ENCODE measurements around the gene FOSL1.
"Not testable (repeated sequence)": the region's sequence is repeated elsewhere in the genome, so short reads cannot be mapped to it uniquely, and the experiment has no call there.

FOSL1 gene

GRCh38 chr11:65896034-65896999 is 3.9 kb downstream of the FOSL1 start:
- DNase-seq (ENCODE audit: low spot score) = no peak

DNA sequence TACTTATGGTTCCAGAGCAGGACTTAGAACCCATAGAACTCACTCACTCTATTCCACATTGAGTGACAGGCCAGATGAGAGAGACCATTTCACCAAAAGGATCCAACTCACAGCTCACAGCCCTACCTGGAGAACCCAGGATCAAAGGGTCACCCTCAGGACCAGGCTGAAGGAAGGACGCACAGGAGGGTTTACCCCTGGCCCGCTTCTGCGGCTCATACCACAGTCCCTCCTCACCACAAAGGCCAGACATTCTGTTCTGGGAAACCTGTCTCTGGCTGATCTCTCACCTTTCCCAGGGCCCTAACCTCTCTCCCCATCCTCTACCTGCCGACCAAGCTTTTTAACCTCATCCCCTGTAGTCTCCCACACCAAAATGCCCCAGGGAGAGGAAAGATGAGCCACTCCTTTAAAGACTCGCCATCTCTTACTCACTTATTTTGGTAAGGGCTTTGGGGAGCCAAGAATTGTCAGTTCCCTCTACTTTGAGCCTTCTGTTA is 4.7 kb downstream of the FOSL1 start:
- DNase-seq (ENCODE audit: low spot score) = no peak

DNA sequence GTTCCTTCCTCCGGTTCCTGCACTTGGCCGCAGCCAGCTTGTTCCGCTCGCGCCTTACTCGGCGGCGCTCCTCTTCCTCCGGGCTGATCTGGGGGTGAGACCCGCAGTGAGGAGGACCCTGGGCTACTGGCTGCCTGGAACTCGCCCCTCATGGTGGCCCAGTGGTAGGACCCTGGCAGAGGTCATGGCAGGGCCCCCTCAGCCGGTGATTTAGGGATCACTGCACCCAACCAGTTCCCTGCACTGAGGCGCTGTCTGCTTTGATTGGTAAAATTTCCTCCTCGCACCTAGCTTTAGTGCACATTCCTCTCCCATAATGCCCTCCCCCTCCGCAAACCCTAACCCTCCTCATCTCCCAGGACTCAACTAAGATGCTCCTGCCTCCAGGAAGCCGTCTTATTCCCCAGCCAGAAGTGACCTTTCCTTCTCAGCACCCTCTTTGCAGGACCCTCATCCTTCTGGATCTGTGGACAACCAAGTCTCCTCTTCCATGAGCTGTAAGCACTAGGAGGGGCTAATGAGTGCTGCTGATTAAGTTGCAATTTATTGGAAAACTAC is 6.1 kb downstream of the FOSL1 start:
- DNase-seq (ENCODE audit: low spot score) = no peak

GRCh38 chr11:65892661-65893317 is 7.4 kb downstream of the FOSL1 start:
- DNase-seq (ENCODE audit: low spot score) = no peak

DNA sequence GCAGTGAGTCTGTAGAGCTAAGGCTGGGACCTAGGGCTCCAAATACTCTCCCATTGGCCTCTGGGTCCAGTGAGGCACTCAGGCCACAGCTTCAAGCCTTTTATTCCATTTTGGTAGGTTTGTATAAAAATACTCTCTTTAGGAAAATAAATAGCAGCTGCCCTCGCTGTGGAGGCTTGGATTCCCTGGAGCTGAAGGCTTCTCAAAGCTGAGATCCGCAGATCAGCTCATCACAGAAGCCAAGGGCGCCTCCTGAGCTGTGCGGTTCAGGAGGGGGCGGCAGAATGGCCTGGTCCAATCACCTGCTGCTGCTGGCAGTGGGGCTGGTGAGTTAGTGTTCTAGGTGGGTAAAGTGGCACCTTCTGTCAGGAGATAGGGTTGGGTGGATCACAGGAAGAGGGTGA is 8.0 kb downstream of the FOSL1 start:
- DNase-seq (ENCODE audit: low spot score) = not testable (repeated sequence)

- DNase-seq (ENCODE audit: low spot score) = no peak
These were observed 8.7 kb downstream of the FOSL1 start for GRCh38 chr11:65891219-65892136.

DNA sequence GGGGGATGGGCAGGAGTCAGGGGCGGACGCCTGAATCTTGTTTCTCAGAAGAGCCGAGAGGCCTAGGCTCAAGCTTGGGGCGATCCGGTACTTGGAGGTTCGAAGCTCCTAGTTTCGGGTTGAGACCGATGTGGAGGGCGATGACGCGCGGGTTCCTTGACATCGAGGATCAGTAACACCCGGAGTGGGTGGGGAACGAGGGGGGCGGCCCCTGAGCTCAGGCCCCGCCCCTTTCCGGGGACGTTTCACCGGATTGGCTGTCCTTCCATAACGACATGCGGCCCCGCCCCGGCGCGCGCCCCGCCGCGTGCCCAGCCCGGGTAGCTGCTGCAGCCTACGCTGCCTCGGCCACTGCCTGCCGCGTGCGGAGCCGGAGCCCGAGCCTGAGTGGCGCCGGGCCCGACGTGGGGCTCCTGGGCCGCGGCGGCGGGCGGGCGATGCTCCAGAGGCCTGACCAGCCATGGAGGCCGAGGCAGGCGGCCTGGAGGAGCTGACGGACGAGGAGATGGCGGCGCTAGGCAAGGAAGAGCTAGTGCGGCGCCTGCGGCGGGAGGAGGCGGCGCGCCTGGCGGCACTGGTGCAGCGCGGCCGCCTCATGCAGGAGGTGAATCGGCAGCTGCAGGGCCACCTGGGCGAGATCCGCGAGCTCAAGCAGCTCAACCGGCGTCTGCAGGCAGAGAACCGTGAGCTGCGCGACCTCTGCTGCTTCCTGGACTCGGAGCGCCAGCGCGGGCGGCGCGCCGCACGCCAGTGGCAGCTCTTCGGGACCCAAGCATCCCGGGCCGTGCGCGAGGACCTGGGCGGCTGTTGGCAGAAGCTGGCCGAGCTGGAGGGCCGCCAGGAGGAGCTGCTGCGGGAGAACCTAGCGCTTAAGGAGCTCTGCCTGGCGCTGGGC is 9.6 kb downstream of the FOSL1 start, which contains the start of gene CCDC85B:
Gene CCDC85B, plus strand, starts transcription at position 350 of the 895 bp plus-strand sequence. Its CDS starts 111 bp downstream, at position 461.
- DNase-seq (ENCODE audit: low spot score) = peak; percentile 97

- peak; percentile 98 for DNase-seq (ENCODE audit: low spot score)
These were observed 11.9 kb downstream of the FOSL1 start, which contains the start of gene FIBP for GRCh38 chr11:65888163-65888814. FIBP (minus strand) TSS chr11:65888471; CDS start chr11:65888418, 53 bp downstream.

- DNase-seq (ENCODE audit: low spot score) = no peak
These were observed 12.4 kb downstream of the FOSL1 start for GRCh38 chr11:65887723-65888162.

DNA sequence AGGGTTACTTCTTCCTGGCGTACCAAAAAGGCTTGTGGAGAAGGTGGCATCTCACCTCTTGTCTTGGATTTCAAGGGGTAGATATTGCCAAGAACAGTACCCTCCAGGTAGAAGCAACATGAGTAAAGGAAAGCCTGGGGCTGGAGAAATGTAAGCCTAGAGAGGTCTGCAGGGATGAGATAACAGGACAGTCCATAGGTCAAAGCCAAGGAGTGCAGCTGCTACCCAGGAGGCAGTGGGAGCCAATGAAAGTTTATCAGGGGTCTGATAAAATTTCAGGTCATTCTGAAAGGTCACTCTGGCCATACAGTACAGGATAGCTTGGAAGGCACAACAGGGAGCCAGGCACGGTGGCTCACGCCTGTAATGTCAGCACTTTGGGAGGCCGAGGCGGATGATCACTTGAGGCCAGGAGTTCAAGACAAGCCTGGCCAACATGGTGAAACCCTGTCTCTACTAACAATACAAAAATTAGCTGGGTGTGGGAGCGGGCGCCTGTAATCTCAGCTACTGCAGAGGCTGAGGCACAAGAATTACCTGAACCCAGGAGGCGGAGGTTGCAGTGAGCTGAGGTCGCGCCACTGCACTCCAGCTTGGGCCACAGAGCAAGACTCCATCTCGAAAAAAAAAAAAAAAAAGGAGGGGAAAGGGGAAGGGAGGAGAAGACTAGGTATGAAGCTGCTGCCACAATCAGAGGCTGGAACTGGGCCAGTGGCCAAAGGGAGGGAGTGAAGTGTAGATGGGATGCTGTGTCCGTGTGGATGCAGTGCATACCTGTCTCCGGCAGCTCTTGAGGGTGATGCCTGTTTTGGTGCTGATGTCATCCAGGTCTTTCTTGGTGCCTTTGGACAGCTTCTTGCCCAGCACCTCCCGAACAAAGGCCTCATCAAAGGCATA is 13.1 kb downstream of the FOSL1 start:
- no peak for DNase-seq (ENCODE audit: low spot score)

- no peak for DNase-seq (ENCODE audit: low spot score)
These were observed 14.2 kb downstream of the FOSL1 start for GRCh38 chr11:65885808-65886536.

GRCh38 chr11:65885231-65885630 is 15.0 kb downstream of the FOSL1 start:
- no peak for DNase-seq (ENCODE audit: low spot score)

GRCh38 chr11:65884716-65885092 is 15.5 kb downstream of the FOSL1 start:
- peak; percentile 78 for DNase-seq (ENCODE audit: low spot score)

DNA sequence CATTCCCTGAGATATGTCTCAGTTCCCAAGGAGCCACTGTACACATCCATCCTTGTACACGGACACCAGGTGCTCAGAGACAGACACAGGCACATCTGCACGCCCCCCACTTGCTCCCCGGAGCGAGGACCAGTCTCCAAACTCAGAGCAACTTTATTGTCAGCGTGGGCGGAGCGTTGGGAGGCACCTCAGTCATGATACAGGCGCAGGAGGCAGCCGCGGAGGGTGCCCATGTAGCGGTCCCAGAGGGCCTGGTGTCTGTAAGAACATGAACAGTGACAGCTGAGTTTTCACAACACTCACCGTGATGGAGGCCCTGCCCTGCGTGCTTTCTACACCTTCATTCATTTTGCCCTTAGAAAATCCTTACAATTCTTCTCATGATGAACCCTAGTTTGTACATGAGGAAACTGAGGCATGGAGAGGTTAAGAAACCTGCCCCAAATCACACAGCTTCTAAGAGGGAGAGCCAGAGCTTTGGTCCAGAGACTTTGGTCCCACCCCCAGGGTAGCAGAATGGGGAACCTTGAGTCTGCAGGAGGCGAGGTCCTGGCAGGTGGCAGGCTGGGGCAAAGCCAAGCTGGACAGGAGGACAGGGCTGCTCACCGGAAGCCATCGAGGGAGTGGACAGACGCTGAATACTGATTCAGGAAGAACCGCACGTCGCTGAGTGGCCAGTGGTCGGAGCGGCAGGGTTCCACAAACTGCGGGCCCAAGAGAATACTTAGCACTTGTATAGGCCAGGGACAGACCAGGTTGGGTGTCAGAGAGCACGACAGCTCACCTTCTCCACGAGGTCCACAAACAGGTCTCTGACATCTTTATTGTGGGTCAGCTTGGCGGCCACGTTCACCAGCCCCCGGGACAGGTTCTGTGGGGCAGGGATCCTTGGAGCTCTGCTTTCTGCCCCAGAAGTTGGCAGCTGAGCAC is 16.1 kb downstream of the FOSL1 start:
- no peak for DNase-seq (ENCODE audit: low spot score)

- no peak for DNase-seq (ENCODE audit: low spot score)
These were observed 17.0 kb downstream of the FOSL1 start for GRCh38 chr11:65883058-65883761.

Data from globus pallidus (tissue), 1 donor.